Measurements from ENCODE around the gene CHTF18. TPM values are rescaled to one million over a fixed set of nuclear protein-coding genes. Genes with fewer than 3 reads are reported as not detected.

CHTF18 gene
- total RNA-seq, 1 experiment from 2014 or later = 102 TPM

- no peaks in the 10 kb centered on the region for H3K36me3 ChIP-seq (ENCODE audit: control insufficient read depth, insufficient read depth, low read length)
- H3K27me3 ChIP-seq (replicated peaks; ENCODE audit: control insufficient read depth, insufficient read depth, low read length) = no peaks in the 10 kb centered on the region
- H3K4me3 Mint-ChIP-seq (ENCODE audit: unreplicated experiment) = no peak overlapping the region
- no peaks in the 10 kb centered on the region for H3K9me3 ChIP-seq
- no peak overlapping the region for H3K27ac Mint-ChIP-seq (ENCODE audit: unreplicated experiment)
- no peak for DNase-seq
- no peak overlapping the region for H3K4me3 ChIP-seq (ENCODE audit: low read depth, low read length)
- CTCF ChIA-PET = no interaction called here
- no peaks in the 10 kb centered on the region for H3K27me3 Mint-ChIP-seq (ENCODE audit: insufficient read depth, unreplicated experiment)
- no TSS peak for BruUV-seq (replicated peaks)
- no peaks in the 10 kb centered on the region for H3K9me3 Mint-ChIP-seq (ENCODE audit: unreplicated experiment)
- POLR2A ChIA-PET = no interaction called here
- H3K4me1 Mint-ChIP-seq (ENCODE audit: low read depth, unreplicated experiment) = no peaks in the 10 kb centered on the region
- H3K36me3 Mint-ChIP-seq (ENCODE audit: insufficient read depth, unreplicated experiment) = peaks cover 19% of the 10 kb centered on the region
- intact Hi-C loops (cut with micrococcal nuclease; ENCODE audit: unreplicated experiment) = no loop called here
- H3K4me1 ChIP-seq = 0 out of 2 replicates have a peak, but pooled peaks cover 3% of the 10 kb centered on the region
- TF ChIP-seq CTCF (IDR thresholded peaks at IDR 0.05; ENCODE audit: insufficient read depth in 1 of 2, low read depth in 1 of 2, low read length in 1 of 2, severe bottlenecking in 1 of 2, unreplicated experiment in 1 of 2) = no peak
Observed at GRCh38 chr16:778909-779527, 9.4 kb upstream of the CHTF18 start.

GRCh38 chr16:779561-779960, 8.9 kb upstream of the CHTF18 start:
- DNase-seq = no peak
- Histone ChIP-seq H3K27me3 (replicated peaks; ENCODE audit: control insufficient read depth, insufficient read depth, low read length) (no peaks in the 10 kb centered on the region), H3K4me3 (ENCODE audit: low read depth, low read length) (no peak overlapping the region), H3K9me3 (no peaks in the 10 kb centered on the region), H3K36me3 (ENCODE audit: control insufficient read depth, insufficient read depth, low read length) (no peaks in the 10 kb centered on the region), H3K4me1 (0 out of 2 replicates have a peak, but pooled peaks cover 3% of the 10 kb centered on the region)
- CTCF ChIA-PET = no interaction called here
- no TSS peak for BruUV-seq (replicated peaks)
- peaks cover 19% of the 10 kb centered on the region for H3K36me3 Mint-ChIP-seq (ENCODE audit: insufficient read depth, unreplicated experiment)
- no peaks in the 10 kb centered on the region for H3K9me3 Mint-ChIP-seq (ENCODE audit: unreplicated experiment)
- H3K4me3 Mint-ChIP-seq (ENCODE audit: unreplicated experiment) = no peak overlapping the region
- no peak for TF ChIP-seq CTCF (IDR thresholded peaks at IDR 0.05; ENCODE audit: insufficient read depth in 1 of 2, low read depth in 1 of 2, low read length in 1 of 2, severe bottlenecking in 1 of 2, unreplicated experiment in 1 of 2)
- no peaks in the 10 kb centered on the region for H3K4me1 Mint-ChIP-seq (ENCODE audit: low read depth, unreplicated experiment)
- H3K27me3 Mint-ChIP-seq (ENCODE audit: insufficient read depth, unreplicated experiment) = no peaks in the 10 kb centered on the region
- intact Hi-C loops (cut with micrococcal nuclease; ENCODE audit: unreplicated experiment) = no loop called here
- no peak overlapping the region for H3K27ac Mint-ChIP-seq (ENCODE audit: unreplicated experiment)
- POLR2A ChIA-PET = no interaction called here

GRCh38 chr16:780296-780695, 8.1 kb upstream of the CHTF18 start:
- no TSS peak for BruUV-seq (replicated peaks)
- H3K4me1 ChIP-seq = 0 out of 2 replicates have a peak, but pooled peaks cover 3% of the 10 kb centered on the region
- no peaks in the 10 kb centered on the region for H3K27me3 Mint-ChIP-seq (ENCODE audit: insufficient read depth, unreplicated experiment)
- H3K36me3 ChIP-seq (ENCODE audit: control insufficient read depth, insufficient read depth, low read length) = no peaks in the 10 kb centered on the region
- POLR2A ChIA-PET = no interaction called here
- intact Hi-C loops (cut with micrococcal nuclease; ENCODE audit: unreplicated experiment) = loop anchor here (10.0 kb wide), 1 partner anchor 65 kb away; the partner anchor contains the start of gene METRN
- H3K4me3 ChIP-seq (ENCODE audit: low read depth, low read length) = no peak overlapping the region
- peaks cover 19% of the 10 kb centered on the region for H3K36me3 Mint-ChIP-seq (ENCODE audit: insufficient read depth, unreplicated experiment)
- DNase-seq = no peak
- TF ChIP-seq CTCF (IDR thresholded peaks at IDR 0.05; ENCODE audit: insufficient read depth in 1 of 2, low read depth in 1 of 2, low read length in 1 of 2, severe bottlenecking in 1 of 2, unreplicated experiment in 1 of 2) = no peak
- H3K9me3 Mint-ChIP-seq (ENCODE audit: unreplicated experiment) = no peaks in the 10 kb centered on the region
- no peak overlapping the region for H3K27ac Mint-ChIP-seq (ENCODE audit: unreplicated experiment)
- CTCF ChIA-PET = no interaction called here
- H3K27me3 ChIP-seq (replicated peaks; ENCODE audit: control insufficient read depth, insufficient read depth, low read length) = no peaks in the 10 kb centered on the region
- no peaks in the 10 kb centered on the region for H3K9me3 ChIP-seq
- H3K4me3 Mint-ChIP-seq (ENCODE audit: unreplicated experiment) = no peak overlapping the region
- no peaks in the 10 kb centered on the region for H3K4me1 Mint-ChIP-seq (ENCODE audit: low read depth, unreplicated experiment)
